Glomerular endothelial cell (primary cell): ENCODE data around the gene ADAT2. TPM values are rescaled to one million over a fixed set of nuclear protein-coding genes. Genes with fewer than 3 reads are reported as not detected.

Source experiments
- DNase-seq: peaks from one replicate; pipeline ENCODE4 v3.0.0-alpha.2; 2011; ENCODE audit warnings: low read depth, low spot score; ENCODE audit errors: extremely low read depth
- total RNA-seq: library from RNA; depleted of rRNA; stranded (reverse); fragments of >200 nt; gene quantifications from 2 replicates; pipeline ENCODE4 v1.2.3, GENCODE V29; 2015

The ADAT2 gene
- total RNA-seq, 1 donor from 2014 or later: 7.1 TPM

- no peak for DNase-seq
Measured at GRCh38 chr6:143441680-143442545, 8.6 kb downstream of the ADAT2 start.

- DNase-seq: no peak
Measured at GRCh38 chr6:143441010-143441409, 9.5 kb downstream of the ADAT2 start.

- DNase-seq: no peak
Measured at GRCh38 chr6:143432588-143432987, 17.9 kb downstream of the ADAT2 start.

DNA sequence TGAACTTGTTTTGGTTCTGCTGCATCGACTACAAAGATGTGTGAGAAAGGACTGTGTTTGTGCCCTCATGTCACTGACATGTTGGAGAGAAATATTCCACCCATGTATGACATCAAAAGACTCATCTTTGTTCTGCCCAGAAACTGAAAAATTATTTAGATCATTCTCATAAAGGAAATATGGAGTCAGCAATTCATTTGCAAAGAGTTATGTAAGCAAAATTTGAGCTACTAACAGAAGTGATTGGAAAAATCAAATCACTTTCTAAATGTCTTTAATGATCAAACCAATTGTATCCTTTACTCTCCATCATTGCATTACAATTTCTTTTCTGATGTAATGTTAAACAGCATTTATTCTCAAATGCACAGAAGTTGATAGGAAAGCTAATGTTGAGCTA lies 19.3 kb downstream of the ADAT2 start:
- no peak for DNase-seq

DNA sequence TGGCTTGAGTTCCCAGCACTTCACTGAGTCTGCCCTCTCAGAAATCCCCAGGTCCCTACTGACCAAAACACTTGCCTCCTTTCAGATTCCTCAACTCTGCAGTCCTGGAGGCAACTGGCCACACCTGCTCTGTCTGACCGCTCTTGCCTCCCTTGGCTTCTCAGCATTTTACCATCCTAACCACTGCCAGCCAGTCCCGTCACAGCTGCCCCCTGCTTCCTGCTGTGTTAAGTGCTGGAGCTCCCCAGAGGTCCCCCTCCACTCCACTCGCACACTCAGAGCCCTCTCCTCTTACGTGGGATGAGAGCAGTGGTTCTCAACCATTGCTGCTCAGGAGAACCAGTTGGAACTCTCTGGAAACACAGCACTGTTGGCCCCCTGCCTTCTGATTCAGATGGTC lies 20.5 kb downstream of the ADAT2 start:
- DNase-seq: no peak

DNA sequence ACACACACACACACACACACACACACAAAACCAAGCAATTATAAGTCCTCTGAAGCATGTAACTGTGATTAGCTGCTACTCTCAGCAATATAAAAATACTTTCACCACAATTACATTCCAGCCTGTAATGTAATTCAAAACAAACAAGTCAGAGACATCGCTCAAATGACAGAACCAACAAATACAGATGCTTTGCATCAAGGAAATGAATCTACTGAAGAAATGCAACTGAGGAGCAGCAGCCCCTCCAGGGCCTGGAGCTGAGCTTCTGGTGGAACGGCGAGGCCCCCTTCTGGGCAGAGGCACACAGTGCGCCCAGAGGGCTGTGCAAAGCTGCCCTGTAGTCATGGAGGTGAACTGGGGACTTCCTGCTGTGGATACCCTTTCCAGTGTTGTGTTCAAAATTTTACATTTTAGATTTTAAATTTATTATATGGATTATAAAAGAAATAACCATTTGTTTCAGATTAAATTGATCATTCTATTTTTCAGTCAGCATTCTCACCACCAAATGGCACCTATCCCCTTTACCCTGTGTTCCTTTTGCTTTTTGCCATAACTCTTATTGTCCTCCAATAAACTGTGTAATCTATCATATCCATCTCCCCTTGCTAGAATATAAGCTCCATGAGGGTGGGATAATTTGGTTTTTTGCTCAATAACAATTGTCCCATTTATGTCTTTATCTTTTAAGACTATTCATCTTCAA lies 23.2 kb downstream of the ADAT2 start:
- no peak for DNase-seq

- DNase-seq: no peak
Measured at GRCh38 chr6:143426026-143426425, 24.5 kb downstream of the ADAT2 start.

DNA sequence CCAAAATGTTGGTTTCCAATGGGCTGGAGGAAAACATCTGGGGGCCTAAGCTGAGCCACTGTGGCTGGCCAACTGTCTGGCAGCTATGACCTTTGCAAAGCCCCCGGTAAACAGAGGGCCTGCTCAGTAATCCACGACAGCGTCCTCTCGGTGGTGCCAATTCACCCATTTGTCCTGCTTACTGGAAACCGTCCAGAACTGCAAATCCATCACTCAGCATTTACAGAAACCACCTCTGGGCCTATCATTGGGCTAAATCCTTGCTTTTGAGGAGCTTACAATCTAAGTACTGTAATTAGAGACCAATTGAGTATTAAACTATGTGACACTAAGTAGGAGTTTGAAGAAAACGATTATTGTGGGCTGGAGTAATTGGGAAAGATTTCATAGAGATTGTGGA lies 31.0 kb downstream of the ADAT2 start:
- DNase-seq: no peak

DNA sequence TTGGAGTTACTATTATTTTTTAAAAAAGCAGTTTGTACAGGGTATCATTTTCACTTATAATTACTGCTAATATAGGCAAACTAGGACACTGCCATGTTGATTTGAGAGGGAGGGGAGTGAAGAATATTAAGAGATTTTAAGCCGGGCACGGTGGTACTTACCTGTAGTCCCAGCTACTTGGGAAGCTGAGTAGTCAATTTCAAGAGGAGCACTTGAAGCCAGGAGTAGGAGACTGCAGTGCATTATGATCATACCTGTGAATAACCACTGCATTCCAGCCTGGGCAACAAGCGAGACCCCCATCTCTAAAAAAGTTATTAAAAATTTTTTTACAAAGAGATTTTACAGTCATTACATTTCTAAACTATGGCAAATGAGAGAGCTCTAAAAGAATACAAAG lies 35.7 kb downstream of the ADAT2 start:
- DNase-seq: no peak

DNA sequence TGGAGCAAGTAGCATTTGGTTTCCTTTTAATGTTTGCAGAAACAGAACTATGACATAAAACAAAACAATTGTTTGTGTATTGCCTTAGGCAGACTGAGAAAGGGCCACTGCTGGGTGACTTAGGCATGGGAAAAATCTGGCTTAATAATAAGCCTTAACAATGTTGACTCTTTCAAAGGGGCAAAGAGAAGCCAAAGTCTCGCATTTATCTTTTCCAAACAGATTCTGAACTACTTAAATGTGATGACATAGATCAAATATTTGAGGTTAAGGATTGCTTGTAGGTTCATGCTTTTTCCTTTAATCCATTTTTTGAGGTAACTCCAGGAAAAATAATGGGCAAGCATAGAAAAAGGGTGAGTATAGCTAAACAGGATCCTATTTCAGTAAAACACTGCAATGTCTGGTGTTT lies 39.6 kb downstream of the ADAT2 start:
- no peak for DNase-seq

DNA sequence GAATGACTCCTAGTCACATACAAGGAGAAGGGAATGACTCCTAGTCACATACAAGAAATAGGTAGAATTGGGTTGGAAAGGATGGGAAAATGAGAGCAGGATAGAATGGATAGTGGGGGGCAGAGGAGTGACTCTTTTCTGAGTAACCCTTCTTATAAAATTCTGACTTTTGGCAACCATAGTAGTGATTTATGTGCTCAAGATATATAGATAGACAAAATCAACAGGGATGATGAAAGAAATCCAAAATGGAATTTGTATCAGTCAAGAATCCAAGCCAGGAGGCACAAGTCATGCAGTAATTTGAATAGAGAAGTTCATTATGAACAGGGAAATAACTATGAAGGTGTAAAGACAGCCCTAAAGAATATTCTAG lies 41.7 kb downstream of the ADAT2 start:
- DNase-seq: no peak

GRCh38 chr6:143408151-143408786 lies 42.2 kb downstream of the ADAT2 start:
- no peak for DNase-seq

- no peak for DNase-seq
Measured at GRCh38 chr6:143406673-143407072, 43.8 kb downstream of the ADAT2 start.

DNA sequence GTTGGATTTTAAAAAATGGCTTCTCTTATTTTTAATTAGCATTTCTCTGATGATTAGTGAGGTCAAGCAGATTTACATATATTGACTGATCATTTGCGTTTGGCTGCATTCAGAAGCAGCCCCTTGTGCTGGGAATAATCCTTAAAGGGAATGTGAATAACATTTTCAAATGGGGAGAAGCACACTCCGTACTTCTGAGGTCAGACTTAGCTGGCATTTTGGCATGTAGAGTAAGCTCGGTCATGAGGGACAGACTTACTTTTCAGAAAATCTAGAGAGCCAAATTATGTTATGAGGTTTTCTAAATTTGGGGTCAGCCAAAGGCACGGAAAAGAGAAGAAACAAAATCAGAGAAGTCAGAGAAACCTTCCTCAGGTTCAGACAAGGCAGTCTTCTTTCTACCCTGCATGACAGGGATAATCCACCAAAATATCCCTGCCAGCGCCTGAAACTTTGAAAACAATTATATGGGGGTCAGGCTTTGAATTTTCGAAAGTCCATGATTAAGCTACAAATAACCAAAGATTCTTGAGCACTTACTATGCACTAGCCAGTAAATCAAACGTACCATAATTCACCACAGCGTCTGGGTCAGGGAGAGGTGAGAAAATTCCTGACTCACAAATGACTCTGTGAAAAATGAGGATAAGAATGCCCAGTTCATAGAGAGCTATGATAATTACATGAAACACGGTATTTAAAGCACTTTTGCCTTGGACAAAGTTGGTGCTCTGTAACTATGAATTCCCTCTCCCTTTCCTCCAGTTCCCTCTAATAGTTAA lies 44.9 kb downstream of the ADAT2 start:
- no peak for DNase-seq

DNA sequence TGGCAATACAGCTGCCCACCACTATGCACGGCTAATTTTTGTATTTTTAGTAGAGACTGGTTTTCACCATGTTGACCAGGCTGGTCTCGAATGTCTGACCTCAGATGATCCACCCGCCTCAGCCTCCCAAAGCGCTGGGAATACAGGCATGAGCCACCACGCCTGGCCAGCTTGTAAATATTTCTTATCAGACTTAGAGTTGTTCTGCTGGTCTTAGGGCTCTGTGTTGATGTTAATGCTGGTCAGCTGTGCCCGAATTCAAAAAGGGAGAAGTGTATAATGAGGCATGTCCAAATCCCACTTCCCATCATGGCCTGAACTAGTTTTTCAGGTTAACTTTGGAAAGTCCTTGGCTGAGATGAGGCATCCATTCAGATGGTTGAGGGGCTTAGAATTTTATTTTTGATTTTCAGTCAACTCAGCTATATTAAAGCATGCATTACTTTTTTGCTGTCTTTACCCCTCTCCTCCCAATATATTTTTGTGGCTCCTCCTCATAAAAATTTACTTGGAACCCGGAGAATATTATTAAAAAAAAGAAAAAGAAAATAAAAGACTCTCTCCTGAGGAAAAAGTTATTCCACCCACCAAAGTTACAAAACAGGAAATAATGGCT lies 47.7 kb downstream of the ADAT2 start:
- DNase-seq: no peak

GRCh38 chr6:143401636-143402370 lies 48.7 kb downstream of the ADAT2 start:
- DNase-seq: no peak

DNA sequence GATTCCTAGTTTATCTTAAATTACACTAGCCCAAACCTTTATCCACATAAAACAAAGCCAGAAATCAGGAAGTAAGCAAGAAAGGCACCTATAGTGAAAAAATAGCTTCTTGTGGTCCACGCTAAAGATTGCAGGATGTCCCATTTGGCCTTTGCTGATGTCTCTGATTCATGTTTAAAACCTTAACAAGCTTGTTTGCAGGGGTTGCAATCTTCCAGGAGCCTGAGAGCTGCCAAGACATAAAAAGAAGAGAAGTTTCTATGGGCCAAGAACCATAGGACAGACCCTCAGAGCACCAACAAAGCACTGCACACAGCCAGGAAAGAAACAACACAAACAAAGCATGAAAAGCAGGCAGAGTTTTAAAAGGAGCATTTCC lies 49.4 kb downstream of the ADAT2 start:
- DNase-seq: no peak

DNA sequence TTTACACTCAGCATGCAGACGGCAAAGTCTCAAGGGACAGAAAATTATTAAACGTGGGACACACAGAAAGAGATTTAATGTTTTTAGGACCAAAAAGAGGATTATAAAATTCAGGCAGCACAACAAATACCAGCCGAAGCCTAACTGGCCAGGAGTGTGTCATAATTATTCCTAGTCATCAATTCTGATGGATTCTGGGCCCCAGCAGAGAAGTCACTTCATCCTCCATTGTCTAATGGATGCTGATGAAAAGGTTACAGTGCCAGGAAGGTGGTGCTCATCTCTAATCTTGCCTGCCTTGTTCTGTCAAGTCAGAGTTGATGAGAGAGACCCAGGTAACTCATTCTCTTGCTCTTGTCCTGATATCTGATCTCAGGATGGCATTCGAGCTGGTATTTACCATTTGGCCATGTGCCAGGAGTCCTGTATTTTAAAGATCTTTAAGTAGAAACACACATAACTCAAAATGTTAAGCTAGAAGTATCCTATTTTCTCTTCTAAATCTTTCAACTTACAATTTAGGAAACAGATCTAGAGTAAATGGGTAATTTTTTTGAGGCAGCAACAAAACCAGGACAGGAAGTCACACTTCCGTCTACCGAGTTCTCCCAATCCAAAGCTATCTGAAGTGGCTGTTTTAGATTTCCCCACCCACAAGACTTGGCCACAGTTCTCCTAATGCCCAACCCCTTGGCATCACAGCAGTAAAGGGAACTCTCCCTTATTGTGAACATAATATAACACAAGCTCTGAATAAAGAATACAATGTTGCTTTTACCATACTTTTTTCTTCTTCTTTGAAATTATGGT lies 50.0 kb downstream of the ADAT2 start:
- DNase-seq: no peak

DNA sequence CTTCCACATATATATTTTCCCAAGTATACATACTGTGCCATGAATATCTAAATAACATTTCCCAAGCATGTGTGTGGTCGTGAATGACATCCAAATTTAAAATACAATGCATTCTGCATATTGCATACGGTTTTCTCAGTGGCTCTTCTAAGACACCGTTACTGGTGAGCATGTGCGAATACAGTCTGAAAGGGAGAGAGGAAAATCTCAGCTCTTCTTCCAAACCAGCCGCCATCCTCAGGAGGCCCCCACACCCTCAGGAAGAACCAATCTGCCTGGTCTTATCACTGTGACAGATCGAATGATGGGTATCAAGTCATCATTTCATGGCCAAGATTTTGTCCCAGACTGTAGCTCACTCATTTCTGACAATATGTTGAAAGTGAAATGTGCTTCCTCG lies 50.7 kb downstream of the ADAT2 start:
- DNase-seq: no peak
